ENCODE data around the gene STX17.

DNA sequence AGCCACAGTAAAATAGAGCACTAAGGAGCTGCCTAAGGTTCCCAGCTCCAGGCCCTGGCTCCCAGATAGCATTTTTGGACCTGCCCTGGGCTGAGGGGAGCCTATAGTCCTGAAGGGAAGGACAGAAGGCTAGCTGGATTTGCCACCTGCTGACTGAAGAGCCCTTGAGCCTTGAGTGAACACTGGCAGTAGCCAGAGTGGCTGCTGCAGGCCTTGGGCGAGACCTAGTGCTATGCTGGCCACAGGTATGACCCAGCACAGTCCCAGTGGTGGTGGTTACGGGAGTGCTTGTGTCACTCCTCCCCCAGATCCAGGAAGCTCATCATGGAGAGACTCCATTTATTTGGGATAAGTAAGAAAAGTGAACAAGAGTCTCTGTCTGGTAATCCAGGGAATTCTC, 10.3 kb upstream of the STX17 start:
- TF ChIP-seq POLR2A (IDR thresholded peaks at IDR 0.05; ENCODE audit: low read depth, low read length) (no peak), MXI1 (IDR thresholded peaks at IDR 0.05; ENCODE audit: low read depth, low read length) (no peak), FOXK2 (IDR thresholded peaks at IDR 0.05) (no peak), TCF12 (IDR thresholded peaks at IDR 0.05; ENCODE audit: low read depth, low read length) (no peak), SMARCA5 (IDR thresholded peaks at IDR 0.05) (no peak), SRF (IDR thresholded peaks at IDR 0.05; ENCODE audit: low read depth in 2 of 2, low read length in 2 of 2) (no peak)
- TF ChIP-seq, protein P1, sequence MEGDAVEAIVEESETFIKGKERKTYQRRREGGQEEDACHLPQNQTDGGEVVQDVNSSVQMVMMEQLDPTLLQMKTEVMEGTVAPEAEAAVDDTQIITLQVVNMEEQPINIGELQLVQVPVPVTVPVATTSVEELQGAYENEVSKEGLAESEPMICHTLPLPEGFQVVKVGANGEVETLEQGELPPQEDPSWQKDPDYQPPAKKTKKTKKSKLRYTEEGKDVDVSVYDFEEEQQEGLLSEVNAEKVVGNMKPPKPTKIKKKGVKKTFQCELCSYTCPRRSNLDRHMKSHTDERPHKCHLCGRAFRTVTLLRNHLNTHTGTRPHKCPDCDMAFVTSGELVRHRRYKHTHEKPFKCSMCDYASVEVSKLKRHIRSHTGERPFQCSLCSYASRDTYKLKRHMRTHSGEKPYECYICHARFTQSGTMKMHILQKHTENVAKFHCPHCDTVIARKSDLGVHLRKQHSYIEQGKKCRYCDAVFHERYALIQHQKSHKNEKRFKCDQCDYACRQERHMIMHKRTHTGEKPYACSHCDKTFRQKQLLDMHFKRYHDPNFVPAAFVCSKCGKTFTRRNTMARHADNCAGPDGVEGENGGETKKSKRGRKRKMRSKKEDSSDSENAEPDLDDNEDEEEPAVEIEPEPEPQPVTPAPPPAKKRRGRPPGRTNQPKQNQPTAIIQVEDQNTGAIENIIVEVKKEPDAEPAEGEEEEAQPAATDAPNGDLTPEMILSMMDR (IDR thresholded peaks at IDR 0.05 in 2 of 3, conservative IDR thresholded peaks at IDR 0.05 in 1 of 3; ENCODE audit: control insufficient read depth in 2 of 3, extremely low read depth in 1 of 3, insufficient read depth in 1 of 3, low read depth in 3 of 3, low read length in 3 of 3), result no peak
